Subcutaneous abdominal adipose tissue (tissue), 5 donors: ENCODE results near the gene OR10J4.

ENCODE experiments used
- H3K27ac ChIP-seq: one replicate; pipeline ENCODE4 v1.7.0; 2013; ENCODE audit warnings: low read depth, mild to moderate bottlenecking, inconsistent platforms, low read length, moderate library complexity
- H3K27me3 ChIP-seq, 5 donors: one replicate each; pipeline ENCODE4 v1.7.0; 2013; ENCODE audit warnings: low read length in 5 of 5, inconsistent platforms in 1 of 5; ENCODE audit not compliant: control insufficient read depth in 5 of 5, insufficient read depth in 4 of 5
- H3K36me3 ChIP-seq, 5 donors: one replicate each; pipeline ENCODE4 v1.7.0; 2013; ENCODE audit warnings: low read length in 5 of 5; ENCODE audit not compliant: control insufficient read depth in 5 of 5, insufficient read depth in 5 of 5
- H3K4me1 ChIP-seq, 5 donors: one replicate each; pipeline ENCODE4 v1.7.0; 2013; ENCODE audit warnings: low read length in 5 of 5, mild to moderate bottlenecking in 3 of 5, moderate library complexity in 1 of 5; ENCODE audit not compliant: control insufficient read depth in 5 of 5, insufficient read depth in 5 of 5
- H3K4me3 ChIP-seq, 5 donors: one replicate each; pipeline ENCODE4 v1.7.0; 2013; ENCODE audit warnings: low read length in 5 of 5, low read depth in 1 of 5
- H3K9ac ChIP-seq, 5 donors: one replicate each; pipeline ENCODE4 v1.7.0; 2013; ENCODE audit warnings: low read length in 5 of 5, mild to moderate bottlenecking in 4 of 5, moderate library complexity in 3 of 5
- H3K9me3 ChIP-seq, 5 donors: one replicate each; pipeline ENCODE4 v1.7.0; 2013; ENCODE audit warnings: low read length in 5 of 5; ENCODE audit not compliant: control insufficient read depth in 5 of 5
- donor health status: healthy.
- donor health status: healthy.
- donor health status: healthy.
- donor health status: healthy.
- donor health status: healthy.

The OR10J4 gene

DNA sequence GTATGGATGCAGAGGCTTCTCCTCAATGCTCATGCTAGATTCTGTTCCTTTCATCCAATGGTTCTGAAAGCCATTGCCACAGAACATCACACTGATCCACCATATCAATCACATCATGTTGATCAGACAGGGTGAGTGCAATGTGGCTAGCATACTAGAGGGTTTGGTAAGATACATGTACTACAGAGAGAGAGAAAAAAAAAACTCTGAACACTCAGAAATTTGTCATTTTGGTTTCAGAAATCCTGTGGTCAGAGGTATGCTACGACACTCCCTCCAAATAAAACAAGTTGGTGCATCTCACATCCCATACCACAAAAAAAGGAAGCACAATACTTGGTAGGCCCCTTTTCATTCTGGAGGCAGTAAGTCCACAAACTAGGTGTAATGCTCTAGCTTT, 42.9 kb downstream of the OR10J4 start:
- no peaks in the 10 kb centered on the region for H3K27me3 ChIP-seq
- H3K36me3 ChIP-seq, result no peaks in the 10 kb centered on the region
- H3K4me3 ChIP-seq, result no peak overlapping the region
- H3K27ac ChIP-seq, result no peak overlapping the region
- no peaks in the 10 kb centered on the region for H3K4me1 ChIP-seq
- H3K9me3 ChIP-seq, result no peaks in the 10 kb centered on the region
- H3K9ac ChIP-seq, result no peak overlapping the region
